Psoas muscle (tissue), 8 donors: Measurements from ENCODE around the gene HOXD9. TPM values are rescaled to one million over a fixed set of nuclear protein-coding genes. Genes with fewer than 3 reads are reported as not detected.

Experiments
- ATAC-seq, 4 donors: fragments of 200-7000 bp; cut with Tn5 transposase; one replicate each; pipeline ENCODE4 v1.9.1; 2020; ENCODE audit warnings: moderate library complexity in 3 of 4, mild to moderate bottlenecking in 2 of 4
- DNase-seq, 2 donors: peaks; one replicate each; pipeline ENCODE4 v3.0.0-alpha.2; 2020
- H3K27ac ChIP-seq: fragments of 200-600 bp; one replicate; pipeline ENCODE4 v1.8.0; 2022
- H3K27me3 ChIP-seq, 3 donors: fragments of 200-600 bp in 1 of 3; one replicate each; pipeline versions ENCODE4 v1.6.1 to v1.8.0; 2013 to 2022; ENCODE audit warnings: low read length in 2 of 3, mild to moderate bottlenecking in 2 of 3, moderate library complexity in 1 of 3; ENCODE audit not compliant: insufficient read depth in 3 of 3
- H3K36me3 ChIP-seq, 2 donors: fragments of 200-600 bp in 1 of 2; one replicate each; pipeline versions ENCODE4 v1.6.1 to v1.8.0; 2013 to 2022; ENCODE audit warnings: low read depth in 1 of 2, mild to moderate bottlenecking in 1 of 2, moderate library complexity in 1 of 2; ENCODE audit not compliant: insufficient read depth in 1 of 2
- H3K4me1 ChIP-seq: fragments of 200-600 bp; one replicate; pipeline ENCODE4 v1.8.0; 2022
- H3K4me3 ChIP-seq: fragments of 200-600 bp; one replicate; pipeline ENCODE4 v1.8.0; 2022; ENCODE audit warnings: mild to moderate bottlenecking
- H3K9me3 ChIP-seq: fragments of 200-600 bp; one replicate; pipeline ENCODE4 v1.8.0; 2022
- WGBS, 3 donors: extraction: QIAGEN DNeasy Blood & Tissue Kit; methylation state at CpG; one replicate each; pipeline versions ENCODE4 v1.1.6 to v1.1.7; 2013; 5-methylcytosine and 5-hydroxymethylcytosine counted together
- intact Hi-C, 2 donors: fragments of 100-400 bp; cut with DNase I; formaldehyde crosslinking; loops; one replicate each; pipeline versions ENCODE4 v1.11.0 to v1.14.2; 2022
- polyA plus RNA-seq, 3 donors: library from polyadenylated mRNA; stranded (reverse); fragments of 200-250 nt; gene quantifications; one replicate each; pipeline ENCODE4 v1.2.3, GENCODE V29; 2013
- total RNA-seq, 4 donors: library from RNA; stranded (reverse); fragmentation: NEBNext Ultra II Directional in 2 of 4; extraction: Animal tissue kit (Norgen Biotek cat#: 25700) in 2 of 4; gene quantifications; one replicate each; pipeline versions ENCODE4 v1.2.1 to v1.2.4, GENCODE V29; 2021 to 2023
- TF ChIP-seq, protein P1 (sequence below): fragments of 200-600 bp; IDR thresholded peaks from one replicate; pipeline ENCODE4 v1.8.0; 2022; ENCODE audit warnings: antibody characterized with exemption
- donor health status: healthy with polysubstance abuse.
- donor health status: DM: no; HTN: no; CAD: no; lungs with moderate emphysema.
- donor health status: Bipolar disorder and iron deficiency.
- donor health status: healthy.
- donor health status: DM: yes; HTN: yes; CAD: no.
- donor health status: DM: no; HTN: no; CAD: no.
- donor health status: DM: no; HTN: no; CAD: no.
- donor health status: DM: yes; HTN: yes; CAD: no.

The HOXD9 gene
- total and polyA plus RNA-seq, 7 donors: 0.43 to 4.4 (median 1.7) TPM

DNA sequence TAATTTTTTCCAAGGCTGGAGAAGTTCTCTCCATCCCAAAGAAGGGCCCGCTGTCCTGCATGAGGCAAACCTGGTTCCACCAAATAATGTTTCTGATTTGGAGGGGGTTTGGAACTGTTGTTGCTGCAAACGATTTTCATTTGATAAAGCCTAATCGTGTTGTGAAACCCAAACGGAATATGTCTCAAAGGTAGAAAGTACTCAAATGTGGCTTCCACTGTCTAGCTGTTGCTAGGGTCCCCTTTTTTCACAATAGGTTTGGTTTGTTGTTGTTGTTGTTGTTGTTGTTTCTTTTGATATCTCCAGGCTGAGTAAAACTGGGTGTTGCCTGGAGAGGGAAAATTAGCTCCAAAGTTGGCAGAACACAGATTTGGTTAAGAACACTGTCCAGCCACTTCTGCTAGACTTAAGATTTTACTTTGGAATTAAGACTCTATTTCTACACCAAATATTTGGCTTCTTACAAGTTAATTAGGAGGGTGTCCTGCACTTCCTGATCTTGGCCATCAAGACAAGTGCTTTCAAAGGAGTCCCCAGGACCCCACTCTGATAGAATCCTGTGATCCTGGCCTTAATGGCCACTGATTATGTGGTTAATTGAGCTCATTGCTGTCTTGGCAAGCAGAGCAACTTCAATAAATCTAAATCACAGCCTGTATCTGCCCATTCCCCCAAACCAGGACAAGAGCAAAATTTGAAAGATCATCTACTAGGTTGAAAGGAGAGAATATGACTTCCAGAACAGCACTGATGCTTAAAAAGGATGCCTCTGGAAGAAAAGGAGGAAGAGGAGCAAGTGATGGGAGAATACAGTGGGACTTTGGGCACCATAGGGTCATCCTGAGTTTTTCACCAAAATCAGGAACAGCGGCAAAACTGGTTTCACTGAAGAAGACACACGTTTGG, 33.3 kb upstream of the HOXD9 start:
- Histone ChIP-seq H3K9me3 (no peaks in the 10 kb centered on the region), H3K36me3 (no peaks in the 10 kb centered on the region), H3K27ac (no peak overlapping the region), H3K27me3 (peaks cover 5 to 100% (median 61%) of the 10 kb centered on the region in 3 donors), H3K4me1 (peaks cover 12% of the 10 kb centered on the region), H3K4me3 (no peak overlapping the region)
- intact Hi-C loops: loop anchor here (5.0 to 10.0 kb wide), 3 partner anchors 234 to 722 kb away; no protein-coding TSS in a partner anchor
- 14 to 23% (median 19%) methylated on average over 6 of the region's 6 CpGs for WGBS, 3 donors
- DNase-seq (no peak), ATAC-seq (no peak)
- TF ChIP-seq, protein P1, sequence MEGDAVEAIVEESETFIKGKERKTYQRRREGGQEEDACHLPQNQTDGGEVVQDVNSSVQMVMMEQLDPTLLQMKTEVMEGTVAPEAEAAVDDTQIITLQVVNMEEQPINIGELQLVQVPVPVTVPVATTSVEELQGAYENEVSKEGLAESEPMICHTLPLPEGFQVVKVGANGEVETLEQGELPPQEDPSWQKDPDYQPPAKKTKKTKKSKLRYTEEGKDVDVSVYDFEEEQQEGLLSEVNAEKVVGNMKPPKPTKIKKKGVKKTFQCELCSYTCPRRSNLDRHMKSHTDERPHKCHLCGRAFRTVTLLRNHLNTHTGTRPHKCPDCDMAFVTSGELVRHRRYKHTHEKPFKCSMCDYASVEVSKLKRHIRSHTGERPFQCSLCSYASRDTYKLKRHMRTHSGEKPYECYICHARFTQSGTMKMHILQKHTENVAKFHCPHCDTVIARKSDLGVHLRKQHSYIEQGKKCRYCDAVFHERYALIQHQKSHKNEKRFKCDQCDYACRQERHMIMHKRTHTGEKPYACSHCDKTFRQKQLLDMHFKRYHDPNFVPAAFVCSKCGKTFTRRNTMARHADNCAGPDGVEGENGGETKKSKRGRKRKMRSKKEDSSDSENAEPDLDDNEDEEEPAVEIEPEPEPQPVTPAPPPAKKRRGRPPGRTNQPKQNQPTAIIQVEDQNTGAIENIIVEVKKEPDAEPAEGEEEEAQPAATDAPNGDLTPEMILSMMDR: no peak

DNA sequence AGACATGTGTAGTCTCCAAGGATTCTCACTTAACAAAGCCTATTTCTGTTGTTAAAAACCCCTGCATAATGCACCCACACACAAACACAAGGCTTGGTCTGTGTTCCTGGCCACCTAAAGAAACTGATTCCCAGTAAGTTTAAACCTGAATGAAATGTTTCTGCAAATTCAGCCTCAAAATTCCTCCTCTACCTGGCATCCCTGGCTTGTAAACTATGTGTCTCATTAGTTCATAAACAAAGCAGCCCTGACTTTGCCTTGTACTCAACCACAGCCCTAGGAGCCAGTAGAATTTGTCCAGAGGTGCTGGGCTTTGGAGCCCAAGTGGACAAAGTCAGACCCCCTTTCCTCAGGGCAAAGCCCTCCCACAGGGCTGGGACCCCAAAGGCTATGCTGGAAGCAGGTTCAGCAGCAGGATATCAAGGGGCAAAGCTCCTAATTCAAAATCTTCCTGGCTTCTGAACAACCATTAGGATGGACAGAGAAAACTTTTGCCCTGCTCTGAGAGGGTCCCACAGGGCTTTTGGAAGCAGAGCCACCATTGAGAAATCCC, 32.6 kb upstream of the HOXD9 start:
- ATAC-seq (no peak), DNase-seq (no peak)
- no peak overlapping the region for H3K27ac ChIP-seq
- H3K27me3 ChIP-seq: peaks cover 5 to 100% (median 61%) of the 10 kb centered on the region in 3 donors
- peaks cover 12% of the 10 kb centered on the region for H3K4me1 ChIP-seq
- no peaks in the 10 kb centered on the region for H3K36me3 ChIP-seq
- TF ChIP-seq, protein P1: no peak
- H3K4me3 ChIP-seq: no peak overlapping the region
- H3K9me3 ChIP-seq: no peaks in the 10 kb centered on the region
- intact Hi-C loops: loop anchor here (5.0 to 10.0 kb wide), 4 partner anchors 235 to 835 kb away; no protein-coding TSS in a partner anchor

DNA sequence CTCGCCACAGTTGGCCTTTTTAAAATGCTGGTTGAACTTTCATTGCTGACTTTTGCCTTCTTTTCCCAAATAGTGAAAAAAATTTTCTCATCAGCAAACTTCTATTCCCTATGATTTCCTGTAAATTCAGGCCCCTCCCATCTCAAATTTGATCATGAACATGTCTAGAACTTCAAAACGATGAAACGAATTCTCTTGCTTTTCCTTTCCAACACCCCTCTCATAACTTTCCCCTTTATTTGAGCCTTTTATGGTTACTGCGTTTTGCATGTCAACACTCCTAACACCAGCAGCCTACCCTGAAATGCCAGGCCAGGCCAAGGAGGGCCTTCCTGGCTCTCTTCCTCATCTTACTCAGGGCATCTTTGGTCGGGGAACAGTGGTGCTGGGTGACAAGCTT, 31.7 kb upstream of the HOXD9 start:
- Histone ChIP-seq H3K27me3 (peaks cover 7 to 100% (median 53%) of the 10 kb centered on the region in 3 donors), H3K9me3 (no peaks in the 10 kb centered on the region), H3K27ac (no peak overlapping the region), H3K36me3 (no peaks in the 10 kb centered on the region), H3K4me3 (no peak overlapping the region), H3K4me1 (peaks cover 6% of the 10 kb centered on the region)
- ATAC-seq (no peak), DNase-seq (no peak)
- intact Hi-C loops: loop anchor here in 1 of 2 donors (10.0 kb wide), 1 partner anchor 836 kb away; no protein-coding TSS in a partner anchor
- TF ChIP-seq, protein P1: no peak
- 43 to 62% (median 54%) methylated on average over 5 of the region's 5 CpGs for WGBS, 3 donors

DNA sequence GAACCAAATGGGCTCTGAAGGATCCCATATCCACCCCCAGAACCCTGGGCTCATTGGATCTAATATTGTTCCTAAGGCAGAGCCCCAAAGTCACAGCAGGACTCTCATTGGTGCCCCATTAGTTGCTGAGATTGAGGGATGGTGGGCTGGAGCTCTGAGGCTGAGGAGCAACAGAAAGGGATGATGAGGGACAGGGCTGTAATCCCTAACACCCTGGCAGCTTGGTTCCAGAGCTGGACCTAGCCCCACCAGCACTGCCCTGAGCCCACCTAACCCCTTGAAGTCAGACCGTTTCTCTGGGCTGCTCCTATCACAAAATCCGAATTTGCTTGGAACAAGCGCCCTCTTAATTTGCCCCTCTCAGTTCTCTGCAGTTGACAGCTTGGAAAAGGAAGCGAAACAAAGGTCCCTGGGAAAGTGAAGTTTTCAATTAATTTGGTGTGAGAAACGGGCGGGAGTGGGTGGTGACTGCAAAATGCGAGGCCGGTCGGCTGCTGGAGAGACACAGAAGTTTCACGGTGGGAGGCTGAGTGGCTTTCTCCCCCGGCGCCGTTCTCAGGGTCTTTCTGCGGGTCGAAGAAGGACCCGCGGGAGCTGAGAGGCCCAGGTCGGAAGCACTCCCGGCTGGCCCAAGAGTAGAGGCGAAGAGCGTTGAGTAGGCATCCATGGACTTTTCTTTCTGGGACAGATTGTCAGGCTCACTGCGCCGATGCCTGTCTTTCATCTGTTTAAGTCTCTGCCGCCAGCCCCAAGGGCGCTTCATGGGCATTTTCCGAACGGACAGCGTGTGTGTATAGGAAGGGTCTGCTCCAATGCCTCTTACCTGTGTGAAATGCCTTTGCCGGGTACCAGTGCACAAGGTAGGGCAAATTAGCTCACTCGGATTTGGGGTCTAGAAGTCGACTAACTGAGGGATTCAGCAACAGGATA, 30.9 kb upstream of the HOXD9 start:
- ATAC-seq (no peak), DNase-seq (no peak)
- peaks cover 7 to 100% (median 51%) of the 10 kb centered on the region in 3 donors for H3K27me3 ChIP-seq
- TF ChIP-seq, protein P1: no peak
- no peak overlapping the region for H3K27ac ChIP-seq
- no peak overlapping the region for H3K4me3 ChIP-seq
- H3K36me3 ChIP-seq: no peaks in the 10 kb centered on the region
- intact Hi-C loops: loop anchor here in 1 of 2 donors (10.0 kb wide), 1 partner anchor 837 kb away; no protein-coding TSS in a partner anchor
- WGBS, 3 donors: 15 to 26% (median 21%) methylated on average over 31 of the region's 31 CpGs
- H3K9me3 ChIP-seq: no peaks in the 10 kb centered on the region
- peaks cover 9% of the 10 kb centered on the region for H3K4me1 ChIP-seq
